Heart right ventricle (tissue), 16 donors: ENCODE measurements around the gene ITIH5. TPM values are rescaled to one million over a fixed set of nuclear protein-coding genes. Genes with fewer than 3 reads are reported as not detected.
A peak's percentile ranks its signal among the peaks of the same experiment; 100 is the strongest.
"Not testable (repeated sequence)": the region's sequence is repeated elsewhere in the genome, so short reads cannot be mapped to it uniquely, and the experiment has no call there.

Experiments
- ATAC-seq, 8 donors: fragments of 200-7000 bp; cut with Tn5 transposase; one replicate each; pipeline ENCODE4 v1.9.1; 2020; ENCODE audit warnings: mild to moderate bottlenecking in 8 of 8, moderate library complexity in 8 of 8, moderate number of reproducible peaks in 1 of 8
- DNase-seq, 2 donors: peaks; one replicate each; pipeline ENCODE4 v3.0.0-alpha.2; 2020
- H3K27ac ChIP-seq, 10 donors: fragments of 200-600 bp; sonication (generic) in 2 of 10; one replicate each; pipeline versions ENCODE4 v1.5.0 to v1.8.0; 2020 to 2022; ENCODE audit warnings: mild to moderate bottlenecking in 3 of 10
- H3K27me3 ChIP-seq, 7 donors: fragments of 200-600 bp; one replicate each; pipeline ENCODE4 v1.8.0; 2021 to 2022; ENCODE audit warnings: mild to moderate bottlenecking in 2 of 7
- H3K36me3 ChIP-seq, 9 donors: fragments of 200-600 bp; sonication (generic) in 1 of 9; one replicate each; pipeline versions ENCODE4 v1.5.0 to v1.8.0; 2020 to 2022; ENCODE audit warnings: mild to moderate bottlenecking in 2 of 9
- H3K4me1 ChIP-seq, 9 donors: fragments of 200-600 bp; sonication (generic) in 1 of 9; one replicate each; pipeline versions ENCODE4 v1.5.0 to v1.8.0; 2020 to 2022; ENCODE audit warnings: mild to moderate bottlenecking in 4 of 9
- H3K4me3 ChIP-seq, 10 donors: fragments of 200-600 bp; sonication (generic) in 2 of 10; one replicate each; pipeline versions ENCODE4 v1.5.0 to v1.8.0; 2020 to 2022; ENCODE audit warnings: mild to moderate bottlenecking in 7 of 10, moderate library complexity in 2 of 10
- H3K9me3 ChIP-seq, 11 donors: fragments of 200-600 bp in 10 of 11; sonication (generic) in 2 of 11; one replicate each; pipeline versions ENCODE4 v1.5.0 to v1.8.0; 2013 to 2022; ENCODE audit warnings: mild to moderate bottlenecking in 2 of 11, control low read depth in 1 of 11, moderate library complexity in 1 of 11
- CTCF ChIP-seq, 9 donors: fragments of 200-600 bp; sonication (generic) in 2 of 9; IDR thresholded peaks; one replicate each; pipeline versions ENCODE4 v1.5.0 to v1.8.0; 2021 to 2022; ENCODE audit warnings: antibody characterized with exemption in 9 of 9, mild to moderate bottlenecking in 5 of 9, moderate library complexity in 1 of 9
- WGBS, 2 donors: extraction: QIAGEN DNeasy Blood & Tissue Kit; methylation state at CpG; one replicate each; pipeline ENCODE4 v1.1.7; 2013; ENCODE audit warnings: inconsistent platforms in 1 of 2; 5-methylcytosine and 5-hydroxymethylcytosine counted together
- intact Hi-C, 10 donors: fragments of 100-400 bp; cut with DNase I; formaldehyde crosslinking; loops; one replicate each; pipeline versions ENCODE4 v1.11.1 to v1.14.2; 2022
- polyA plus RNA-seq, 2 donors: library from polyadenylated mRNA; stranded (reverse); fragments of 200-250 nt; gene quantifications; one replicate each; pipeline ENCODE4 v1.2.3, GENCODE V29; 2013
- total RNA-seq, 10 donors: library from RNA; stranded (reverse); fragmentation: NEBNext Ultra II Directional in 3 of 10; extraction: Animal tissue kit (Norgen Biotek cat#: 25700) in 3 of 10; gene quantifications; one replicate each; pipeline versions ENCODE4 v1.2.1 to v1.2.4, GENCODE V29; 2021 to 2023
- donor health status: Arrhythmogenic right ventricular cardiomyopathy.
- donor health status: ischemic (EF 13 %, LVEDD 7.1; RV severe dilation, severe dysfunction).
- donor health status: healthy with polysubstance abuse.
- donor health status: DM: no; HTN: yes; CAD: no.
- donor health status: DM: no; HTN: no; CAD: no.
- donor health status: ischemic (EF 25% LVEDD 6.9; RV normal size, moderate dysfunction).
- donor health status: ischemic (EF 25% LVEDD 5.7; RV mildly dilated, moderate dysfunction).
- donor health status: healthy.
- donor health status: DM: yes; HTN: yes; CAD: no.
- donor health status: Ischemic cardiomyopathy.
- donor health status: ischemic (EF 35%, LVEDD 5.7; RV mildly dilated, moderate dysfunction).
- donor health status: nonischemic (EF 11% LVEDD 7.7; RV severe dilation, severe dysfunction).
- donor health status: DM: yes; HTN: yes; CAD: no.
- donor health status: PGD.
- donor health status: ischemic (EF 29% LVEDD 5.4; RV normal size, mild dysfunction).
- donor health status: nonischemic (EF 23%, LVEDD 6.1; RV moderate dilation, normal function).

ITIH5 gene
- total and polyA plus RNA-seq, 12 donors, result 2.8 to 21.3 (median 12.2) TPM

- no peak overlapping the region for H3K27ac ChIP-seq
- H3K4me1 ChIP-seq, result peaks cover 0 to 15% (median 0%) of the 10 kb centered on the region in 9 donors
- WGBS, 2 donors, result 56 to 91% methylated on average over 2 of the region's 2 CpGs
- intact Hi-C loops, result no loop called here
- no peak for TF ChIP-seq CTCF (IDR thresholded peaks at IDR 0.05)
- ATAC-seq (no peak), DNase-seq (no peak)
- peaks cover 0 to 7% (median 0%) of the 10 kb centered on the region in 9 donors for H3K36me3 ChIP-seq
- H3K9me3 ChIP-seq, result no peaks in the 10 kb centered on the region
- H3K27me3 ChIP-seq, result peaks cover 0 to 31% (median 13%) of the 10 kb centered on the region in 7 donors
- no peak overlapping the region for H3K4me3 ChIP-seq
Measured at GRCh38 chr10:7657552-7657951, 9.2 kb downstream of the ITIH5 start.

- ATAC-seq, intact Hi-C loops, H3K9me3 ChIP-seq, H3K36me3 ChIP-seq, H3K27ac ChIP-seq, H3K4me3 ChIP-seq, DNase-seq: not testable (repeated sequence)
- 90 to 93% methylated on average over 11 of the region's 11 CpGs for whole genome bisulfite sequencing, 2 donors
- H3K4me1 ChIP-seq, result peaks cover 0 to 15% (median 0%) of the 10 kb centered on the region in 9 donors
- H3K27me3 ChIP-seq, result peaks cover 0 to 26% (median 11%) of the 10 kb centered on the region in 7 donors
Measured at GRCh38 chr10:7657079-7657478, 9.7 kb downstream of the ITIH5 start.

GRCh38 chr10:7651853-7652470, 14.8 kb downstream of the ITIH5 start:
- Histone ChIP-seq H3K27me3 (peaks cover 0 to 3% (median 0%) of the 10 kb centered on the region in 7 donors), H3K9me3 (peaks cover 0 to 5% (median 0%) of the 10 kb centered on the region in 11 donors), H3K4me3 (no peak overlapping the region), H3K27ac (no peak overlapping the region), H3K36me3 (peaks cover 0 to 7% (median 0%) of the 10 kb centered on the region in 9 donors), H3K4me1 (peaks cover 0 to 36% (median 15%) of the 10 kb centered on the region in 9 donors)
- intact Hi-C loops, result no loop called here
- DNase-seq (no peak), ATAC-seq (no peak)
- TF ChIP-seq CTCF (IDR thresholded peaks at IDR 0.05), result no peak
- 94 to 96% methylated on average over 7 of the region's 7 CpGs for WGBS, 2 donors

GRCh38 chr10:7649673-7650300, 17.0 kb downstream of the ITIH5 start:
- no peak for TF ChIP-seq CTCF (IDR thresholded peaks at IDR 0.05)
- Histone ChIP-seq H3K9me3 (peaks cover 0 to 9% (median 0%) of the 10 kb centered on the region in 11 donors), H3K4me3 (no peak overlapping the region), H3K36me3 (peaks cover 0 to 7% (median 0%) of the 10 kb centered on the region in 9 donors), H3K27me3 (peaks cover 0 to 3% (median 0%) of the 10 kb centered on the region in 7 donors), H3K27ac (peak overlapping the region in 8 of 10 donors; percentile 18 to 71 (median 64)), H3K4me1 (peaks cover 0 to 30% (median 15%) of the 10 kb centered on the region in 9 donors)
- 47 to 52% methylated on average over 6 of the region's 6 CpGs for WGBS, 2 donors
- DNase-seq, result peak in 1 of 2 donors; percentile 31
- ATAC-seq, result peak; percentile 63 to 95 (median 82)
- intact Hi-C loops, result no loop called here
